PC-3 (cell line): ENCODE results near the gene ANAPC10. TPM values are rescaled to one million over a fixed set of nuclear protein-coding genes. Genes with fewer than 3 reads are reported as not detected.

Experiments used
- ATAC-seq: fragments of 200-7000 bp; cut with Tn5 transposase; 2 replicates; pipeline ENCODE4 v1.9.1; 2020; ENCODE audit warnings: mild to moderate bottlenecking, moderate library complexity
- BruUV-seq: library from RNA; stranded (reverse); fragments of 400-500 nt; replicated peaks from 2 replicates; lab custom pipeline; 2021; lab: Mats Ljungman, UMichigan
- CTCF ChIA-PET: fragments of 300-600 bp; sonication (Branson Sonifier 250); formaldehyde crosslinking; loops from one replicate; lab custom pipeline; 2022; ENCODE audit warnings: antibody characterized with exemption; lab: Charles Lee
- POLR2A ChIA-PET: fragments of 300-600 bp; sonication (Branson Sonifier 250); formaldehyde crosslinking; loops from one replicate; lab custom pipeline; 2022; ENCODE audit warnings: antibody characterized with exemption; ENCODE audit not compliant: unreplicated experiment; lab: Charles Lee
- DNase-seq: peaks from one replicate; pipeline ENCODE4 v3.0.0-alpha.2; 2015
- H2AFZ ChIP-seq: fragments of 300-600 bp; sonication (generic); 2 replicates; pipeline ENCODE4 v1.6.0; 2016; ENCODE audit warnings: antibody characterized with exemption, low read length
- H3F3A ChIP-seq: fragments of 300-600 bp; sonication (generic); one replicate; pipeline ENCODE4 v1.6.0; 2017; ENCODE audit warnings: antibody characterized with exemption, low read length, control low read depth, mild to moderate bottlenecking; ENCODE audit not compliant: unreplicated experiment
- H3K27ac ChIP-seq: fragments of 300-600 bp; sonication (generic); 2 replicates; pipeline ENCODE4 v1.5.1; 2016; ENCODE audit warnings: mild to moderate bottlenecking, low read length
- H3K27me3 ChIP-seq: fragments of 300-600 bp; sonication (generic); 2 replicates; pipeline ENCODE4 v1.6.1; 2016; ENCODE audit warnings: low read length, mixed read lengths
- H3K36me3 ChIP-seq: fragments of 300-600 bp; sonication (generic); 2 replicates; pipeline ENCODE4 v1.6.1; 2016; ENCODE audit warnings: low read depth, mixed run types, low read length, mixed read lengths
- H3K4me1 ChIP-seq: fragments of 300-600 bp; sonication (generic); 2 replicates; pipeline ENCODE4 v1.5.1; 2016; ENCODE audit warnings: low read length; ENCODE audit not compliant: insufficient read depth
- H3K4me2 ChIP-seq: fragments of 300-600 bp; sonication (generic); 2 replicates; pipeline ENCODE4 v1.6.0; 2016; ENCODE audit warnings: low read length
- H3K4me3 ChIP-seq: fragments of 300-600 bp; sonication (generic); 2 replicates; pipeline ENCODE4 v1.5.1; 2016; ENCODE audit warnings: mild to moderate bottlenecking, low read length, mixed read lengths
- H3K79me2 ChIP-seq: fragments of 300-600 bp; sonication (generic); 2 replicates; pipeline ENCODE4 v1.6.1; 2017; ENCODE audit warnings: low read length, mixed read lengths
- H3K9ac ChIP-seq: fragments of 300-600 bp; sonication (generic); 2 replicates; pipeline ENCODE4 v1.6.0; 2016; ENCODE audit warnings: mild to moderate bottlenecking, low read length
- H3K9me2 ChIP-seq: fragments of 300-600 bp; sonication (generic); replicated peaks from 2 replicates; pipeline ENCODE4 v1.6.1; 2016; ENCODE audit warnings: mixed run types, low read length, mixed read lengths
- H3K9me3 ChIP-seq: fragments of 300-600 bp; sonication (generic); 2 replicates; pipeline ENCODE4 v1.6.1; 2016; ENCODE audit warnings: low read length, mixed read lengths
- H4K20me1 ChIP-seq: fragments of 300-600 bp; sonication (generic); 2 replicates; pipeline ENCODE4 v1.6.1; 2016; ENCODE audit warnings: low read length, mixed read lengths
- EZH2 ChIP-seq: fragments of 300-600 bp; sonication (generic); IDR thresholded peaks from one replicate; pipeline ENCODE4 v1.6.1; 2017; ENCODE audit warnings: antibody characterized with exemption, mild to moderate bottlenecking, low read length; ENCODE audit not compliant: unreplicated experiment
- EZH2phosphoT487 ChIP-seq: fragments of 300-600 bp; sonication (generic); IDR thresholded peaks from 2 replicates; pipeline ENCODE4 v1.6.1; 2018; ENCODE audit warnings: mild to moderate bottlenecking, antibody characterized with exemption, low read length, borderline replicate concordance
- intact Hi-C: fragments of 100-400 bp; cut with micrococcal nuclease; formaldehyde crosslinking; loops from 2 replicates; pipeline ENCODE4 v1.9.0; 2023
- total RNA-seq: library from RNA; depleted of rRNA; stranded (reverse); fragments of >200 nt; gene quantifications from 2 replicates; pipeline ENCODE4 v1.2.3, GENCODE V29; 2014
- TF ChIP-seq, protein P1 (sequence below): fragments of 300-600 bp; sonication (generic); conservative IDR thresholded peaks from 2 replicates; pipeline ENCODE4 v1.5.1; 2017; ENCODE audit warnings: antibody characterized with exemption, low read depth, mild to moderate bottlenecking, low read length

Gene ANAPC10
- total RNA-seq, 1 experiment from 2014 or later = 33.1 TPM

DNA sequence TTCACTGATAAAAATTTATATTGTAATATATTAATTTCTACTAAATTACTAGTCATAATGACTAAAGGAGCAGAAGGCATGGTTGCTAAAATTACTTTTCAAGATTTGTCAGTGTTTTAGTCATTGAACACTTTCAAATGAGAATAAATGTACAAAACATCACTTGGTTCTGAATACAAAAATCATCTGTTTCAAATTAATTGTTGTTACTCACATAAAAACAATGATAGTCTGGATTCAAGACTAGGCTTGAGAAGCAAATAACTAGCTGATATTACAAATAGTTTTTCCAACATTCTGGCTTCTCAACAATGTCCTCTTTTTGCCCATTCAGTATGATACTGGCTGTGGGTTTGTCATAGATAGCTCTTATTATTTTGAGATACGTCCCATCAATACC, 112.5 kb downstream of the ANAPC10 start:
- no peak overlapping the region for H3K4me2 ChIP-seq
- no TSS peak for BruUV-seq

DNA sequence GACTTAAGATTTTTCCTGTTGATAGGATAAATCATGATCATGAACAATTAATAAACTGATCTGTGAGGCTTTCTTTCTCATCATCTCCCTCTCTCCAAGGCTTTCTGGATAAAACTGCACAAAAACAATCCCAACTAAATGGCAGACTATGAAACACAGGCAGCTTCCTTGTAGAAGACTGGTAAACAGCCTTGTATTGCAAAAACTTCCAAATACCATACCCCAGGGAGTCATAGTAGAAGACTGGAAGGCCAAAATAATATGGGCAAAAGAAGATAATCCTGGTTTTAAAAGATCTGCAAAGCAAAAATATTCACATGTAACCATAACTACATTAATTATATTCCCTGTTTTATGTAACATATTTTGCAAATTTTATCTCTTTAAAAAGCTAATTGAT, 113.0 kb downstream of the ANAPC10 start:
- TF ChIP-seq, protein P1, sequence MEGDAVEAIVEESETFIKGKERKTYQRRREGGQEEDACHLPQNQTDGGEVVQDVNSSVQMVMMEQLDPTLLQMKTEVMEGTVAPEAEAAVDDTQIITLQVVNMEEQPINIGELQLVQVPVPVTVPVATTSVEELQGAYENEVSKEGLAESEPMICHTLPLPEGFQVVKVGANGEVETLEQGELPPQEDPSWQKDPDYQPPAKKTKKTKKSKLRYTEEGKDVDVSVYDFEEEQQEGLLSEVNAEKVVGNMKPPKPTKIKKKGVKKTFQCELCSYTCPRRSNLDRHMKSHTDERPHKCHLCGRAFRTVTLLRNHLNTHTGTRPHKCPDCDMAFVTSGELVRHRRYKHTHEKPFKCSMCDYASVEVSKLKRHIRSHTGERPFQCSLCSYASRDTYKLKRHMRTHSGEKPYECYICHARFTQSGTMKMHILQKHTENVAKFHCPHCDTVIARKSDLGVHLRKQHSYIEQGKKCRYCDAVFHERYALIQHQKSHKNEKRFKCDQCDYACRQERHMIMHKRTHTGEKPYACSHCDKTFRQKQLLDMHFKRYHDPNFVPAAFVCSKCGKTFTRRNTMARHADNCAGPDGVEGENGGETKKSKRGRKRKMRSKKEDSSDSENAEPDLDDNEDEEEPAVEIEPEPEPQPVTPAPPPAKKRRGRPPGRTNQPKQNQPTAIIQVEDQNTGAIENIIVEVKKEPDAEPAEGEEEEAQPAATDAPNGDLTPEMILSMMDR = no peak
- TF ChIP-seq EZH2 = no peak
- TF ChIP-seq EZH2phosphoT487 = no peak
- Histone ChIP-seq H3K9me2 (no peaks in the 10 kb centered on the region), H3F3A (no peaks in the 10 kb centered on the region), H4K20me1 (no peaks in the 10 kb centered on the region), H3K4me2 (no peak overlapping the region), H3K4me1 (no peaks in the 10 kb centered on the region), H3K79me2 (no peaks in the 10 kb centered on the region), H3K9ac (no peak overlapping the region), H3K9me3 (no peaks in the 10 kb centered on the region), H2AFZ (no peak overlapping the region), H3K4me3 (no peak overlapping the region), H3K27ac (no peak overlapping the region), H3K27me3 (no peaks in the 10 kb centered on the region), H3K36me3 (no peaks in the 10 kb centered on the region)
- intact Hi-C loops = no loop called here
- BruUV-seq = no TSS peak
- POLR2A ChIA-PET = no interaction called here
- CTCF ChIA-PET = no interaction called here
- ATAC-seq (no peak), DNase-seq (no peak)

More for the DNA sequence above, 112.5 kb downstream of the ANAPC10 start:
- H3K27ac ChIP-seq = no peak overlapping the region
- no peaks in the 10 kb centered on the region for H3K9me2 ChIP-seq
- H2AFZ ChIP-seq = no peak overlapping the region
- no peak overlapping the region for H3K9ac ChIP-seq
- H3K4me3 ChIP-seq = no peak overlapping the region
- DNase-seq (no peak), ATAC-seq (no peak)
- H3F3A ChIP-seq = no peaks in the 10 kb centered on the region
- TF ChIP-seq, protein P1 = no peak
- TF ChIP-seq EZH2phosphoT487 = no peak
- TF ChIP-seq EZH2 = no peak
- H3K36me3 ChIP-seq = no peaks in the 10 kb centered on the region
- H4K20me1 ChIP-seq = no peaks in the 10 kb centered on the region
- H3K9me3 ChIP-seq = no peaks in the 10 kb centered on the region
- no peaks in the 10 kb centered on the region for H3K4me1 ChIP-seq
- ChIA-PET POLR2A (no interaction called here), CTCF (no interaction called here)
- no peaks in the 10 kb centered on the region for H3K79me2 ChIP-seq
- no peaks in the 10 kb centered on the region for H3K27me3 ChIP-seq
- intact Hi-C loops = no loop called here

DNA sequence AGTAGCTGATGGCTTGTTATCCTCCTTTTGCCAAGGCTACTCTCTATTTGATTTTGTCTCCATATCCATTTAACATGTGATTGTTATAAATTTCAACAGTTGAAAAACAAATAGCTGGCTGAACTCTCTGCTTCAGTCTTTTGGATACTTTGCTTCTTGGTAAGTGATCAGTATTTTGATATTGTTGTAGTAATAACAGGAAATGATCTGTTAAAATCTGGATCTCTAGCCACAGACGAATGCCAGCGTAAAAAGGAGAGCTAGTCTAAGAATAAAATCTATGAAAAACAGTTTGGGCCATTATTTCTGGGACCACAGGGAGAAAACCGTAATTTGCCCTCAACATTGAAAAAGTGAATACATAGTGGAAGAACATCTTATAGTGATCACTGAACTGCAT, 113.8 kb downstream of the ANAPC10 start:
- Histone ChIP-seq H3K9me2 (no peaks in the 10 kb centered on the region), H3K79me2 (no peaks in the 10 kb centered on the region), H3F3A (no peaks in the 10 kb centered on the region), H3K4me2 (no peak overlapping the region), H3K4me1 (no peaks in the 10 kb centered on the region), H3K27me3 (no peaks in the 10 kb centered on the region), H3K9ac (no peak overlapping the region), H3K4me3 (no peak overlapping the region), H3K9me3 (no peaks in the 10 kb centered on the region), H2AFZ (no peak overlapping the region), H3K36me3 (no peaks in the 10 kb centered on the region), H3K27ac (no peak overlapping the region), H4K20me1 (no peaks in the 10 kb centered on the region)
- ATAC-seq = no peak
- ChIA-PET POLR2A (no interaction called here), CTCF (no interaction called here)
- BruUV-seq = no TSS peak
- intact Hi-C loops = no loop called here
- no peak for TF ChIP-seq EZH2phosphoT487
- no peak for TF ChIP-seq EZH2
- TF ChIP-seq, protein P1 = no peak
- no peak for DNase-seq
